Fibroblast of skin of left biceps (primary cell): ENCODE results near the gene AXIN2.
A peak's percentile ranks its signal among the peaks of the same experiment; 100 is the strongest.
"Not testable (repeated sequence)": the region's sequence is repeated elsewhere in the genome, so short reads cannot be mapped to it uniquely, and the experiment has no call there.

ENCODE experiments used
- DNase-seq, 2 experiments: peaks; one replicate each; pipeline ENCODE4 v3.0.0-alpha.2; 2013; ENCODE audit warnings: low read depth in 2 of 2

The AXIN2 gene

GRCh38 chr17:65536573-65537342, 24.7 kb downstream of the AXIN2 start:
- DNase-seq: no peak

DNA sequence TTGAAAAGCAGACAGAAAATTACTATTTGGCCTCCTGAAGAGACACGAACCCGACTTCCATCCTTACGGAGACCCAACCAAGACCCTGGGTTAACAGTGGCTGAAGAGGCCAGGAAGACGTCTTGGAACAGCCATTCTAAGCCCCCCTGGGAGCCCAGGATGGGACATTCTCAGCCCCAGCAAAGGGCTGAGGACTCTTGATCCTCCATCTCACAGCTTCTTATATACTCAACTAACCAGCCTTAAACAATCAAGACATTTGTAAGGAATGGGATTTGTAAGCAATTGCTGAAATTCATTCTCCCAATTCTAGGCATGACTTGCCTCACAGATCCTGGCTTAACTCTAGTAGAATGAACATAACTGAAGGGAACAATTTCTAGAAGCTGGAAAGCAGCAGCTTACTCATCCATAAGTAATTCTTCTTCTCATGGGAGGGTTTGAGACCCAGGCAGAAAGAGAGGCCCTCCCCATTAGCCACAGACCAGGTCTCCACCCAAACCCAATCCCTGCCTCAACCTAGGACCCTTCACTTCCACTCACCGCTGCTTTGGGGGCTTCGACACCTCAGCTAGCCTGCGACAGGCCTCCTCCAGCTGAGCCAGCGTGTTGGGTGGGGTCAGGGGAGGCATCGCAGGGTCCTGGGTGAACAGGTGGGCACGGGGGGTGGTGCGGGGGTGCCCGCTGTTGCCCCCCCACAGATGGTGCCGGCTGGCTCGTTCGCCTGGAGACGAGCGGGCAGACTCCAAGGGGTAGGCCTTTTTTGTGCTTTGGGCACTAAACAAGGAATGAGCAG, 25.5 kb downstream of the AXIN2 start:
- DNase-seq: no peak

- DNase-seq: no peak
These were observed 27.5 kb downstream of the AXIN2 start for GRCh38 chr17:65533852-65534457.

- no peak for DNase-seq
These were observed 28.2 kb downstream of the AXIN2 start for GRCh38 chr17:65533056-65533745.

- DNase-seq: no peak
These were observed 29.2 kb downstream of the AXIN2 start for GRCh38 chr17:65532101-65532890.

- DNase-seq: peak in 1 of 2 experiments; percentile 46
These were observed 30.0 kb downstream of the AXIN2 start for GRCh38 chr17:65531256-65532100.

DNA sequence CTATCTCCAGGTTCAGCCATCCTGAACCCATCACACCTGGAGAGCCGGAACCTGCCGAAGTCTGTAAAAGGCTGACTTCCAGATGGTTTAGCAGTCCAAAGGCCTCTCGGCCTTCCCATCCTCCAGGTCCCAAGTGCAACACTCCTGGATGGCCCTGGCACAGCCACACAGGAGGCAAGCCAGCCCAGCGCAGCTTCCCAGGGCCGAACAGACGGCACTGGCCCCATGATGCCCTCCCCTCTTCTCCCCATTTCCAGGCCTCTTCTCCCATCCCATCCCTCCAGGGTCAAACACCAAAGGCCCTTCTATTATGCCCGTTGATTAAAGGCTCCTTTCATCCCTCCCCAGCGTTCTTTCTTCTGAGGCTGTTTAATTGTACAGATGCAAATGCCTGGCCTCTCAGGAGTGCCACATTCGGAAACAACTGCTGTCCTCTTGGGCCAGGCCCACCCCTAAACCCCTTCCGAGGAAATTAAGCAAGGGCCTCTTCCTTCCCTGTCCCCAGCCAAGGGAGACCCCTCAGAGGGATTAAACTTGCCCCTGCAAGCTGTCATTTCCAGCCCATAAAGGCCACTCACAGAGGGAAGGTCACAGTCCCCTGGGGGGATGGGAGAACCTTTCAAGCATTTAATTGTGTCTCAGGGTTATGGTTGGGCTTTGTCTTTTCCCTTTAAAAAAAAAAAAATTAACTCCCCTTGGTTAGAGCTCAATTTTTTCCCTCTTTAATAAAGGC, 30.8 kb downstream of the AXIN2 start:
- DNase-seq: no peak

- no peak for DNase-seq
These were observed 31.5 kb downstream of the AXIN2 start for GRCh38 chr17:65529761-65530522.

DNA sequence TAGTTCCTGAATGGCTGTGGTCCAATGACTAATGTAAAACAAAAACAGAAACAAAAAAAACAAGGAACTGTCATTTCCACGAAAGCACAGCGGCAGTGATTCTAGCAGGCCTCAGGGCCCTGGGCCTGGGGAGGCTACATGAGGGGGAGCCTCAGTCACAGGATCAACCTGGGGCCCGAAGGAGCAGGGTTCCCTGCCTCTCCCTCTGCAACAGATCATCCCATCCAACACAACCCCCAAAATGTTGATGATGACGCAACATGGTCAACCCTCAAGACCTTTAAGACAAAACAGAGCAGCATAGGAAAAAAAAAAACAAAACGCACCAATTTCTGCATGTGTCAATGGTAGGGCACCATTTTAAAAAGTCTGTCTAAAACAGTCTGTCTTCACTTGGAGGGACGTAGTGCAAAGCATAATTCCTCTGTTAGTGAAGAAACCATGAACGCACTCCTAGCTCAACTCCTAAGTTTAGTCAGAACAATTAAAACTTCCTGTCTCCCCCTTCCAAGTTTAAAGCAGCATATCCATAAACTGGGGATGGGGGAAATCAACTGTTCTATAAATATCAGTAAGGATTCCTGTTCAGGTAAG, 32.3 kb downstream of the AXIN2 start:
- DNase-seq: no peak

DNA sequence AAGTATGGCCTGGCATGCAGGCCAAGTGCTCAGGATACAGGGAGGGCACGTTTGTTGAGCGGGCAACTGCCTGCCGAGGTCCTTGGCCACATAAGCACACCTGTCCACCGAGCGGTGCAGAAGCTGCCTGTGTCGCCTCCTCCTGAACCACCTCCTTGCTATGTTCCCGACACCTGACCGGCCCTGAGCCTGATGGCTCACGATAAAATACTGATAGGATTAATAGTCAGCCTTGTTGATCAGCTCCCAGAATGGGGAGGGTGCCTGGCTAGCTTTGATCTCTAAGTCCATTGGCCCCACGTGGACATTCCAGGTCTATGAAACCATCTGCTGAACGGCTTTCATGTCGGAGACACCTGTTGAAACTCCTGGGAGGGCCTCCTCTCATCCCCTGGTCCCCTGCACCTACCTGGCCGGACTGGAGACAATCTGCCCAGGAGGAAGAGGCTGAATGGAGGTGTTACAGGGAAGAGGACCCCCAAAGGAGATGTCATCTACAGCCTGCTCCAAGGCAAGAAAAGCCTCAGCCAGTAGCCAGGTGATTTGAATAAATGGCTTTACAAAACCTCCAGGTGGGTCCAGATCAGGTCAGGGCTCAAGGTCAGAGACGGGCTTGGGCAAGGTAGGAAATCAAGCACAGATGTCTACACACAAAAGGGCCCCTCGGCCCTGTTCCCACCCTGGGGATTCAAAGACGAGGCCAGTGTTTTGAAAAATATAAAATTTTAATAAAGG, 33.4 kb downstream of the AXIN2 start:
- no peak for DNase-seq

DNA sequence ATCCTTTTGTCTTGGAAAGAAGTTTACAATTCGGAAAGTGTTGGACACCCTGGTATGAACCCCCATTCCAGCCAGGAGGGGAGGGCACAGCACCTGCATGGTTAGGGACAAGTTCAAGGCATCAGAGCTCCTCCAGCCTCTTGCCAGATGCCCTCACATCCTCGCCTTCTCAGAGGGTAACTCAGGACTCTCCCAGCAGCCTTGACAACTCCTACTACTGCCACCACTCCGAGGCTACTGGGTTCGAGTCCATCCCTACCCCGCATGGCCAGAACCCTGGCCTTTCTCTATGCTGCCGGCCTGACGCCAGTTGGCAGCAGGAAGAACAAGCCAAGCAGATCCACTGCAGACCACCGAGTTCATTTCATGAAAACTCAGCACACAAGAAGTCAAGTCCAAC, 34.1 kb downstream of the AXIN2 start:
- no peak for DNase-seq

DNA sequence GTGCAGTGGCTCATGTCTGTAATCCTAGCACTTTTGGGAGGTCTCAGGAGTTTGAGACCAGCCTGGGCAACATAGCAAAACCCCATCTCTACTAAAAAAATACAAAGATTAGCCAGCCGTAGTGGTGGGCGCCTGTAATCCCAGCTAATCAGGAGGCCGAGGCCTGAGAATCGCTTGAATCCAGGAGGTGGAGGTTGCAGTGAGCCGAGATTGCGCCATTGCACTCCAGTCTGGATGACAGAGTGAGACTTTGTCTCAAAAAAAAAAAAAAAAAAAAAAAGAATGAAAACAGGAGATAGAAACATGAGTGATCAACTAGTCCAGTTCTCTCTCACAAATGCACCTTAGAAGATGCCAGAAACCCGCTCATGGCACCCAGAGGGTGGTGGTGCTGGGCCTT, 34.6 kb downstream of the AXIN2 start:
- not testable (repeated sequence) for DNase-seq

DNA sequence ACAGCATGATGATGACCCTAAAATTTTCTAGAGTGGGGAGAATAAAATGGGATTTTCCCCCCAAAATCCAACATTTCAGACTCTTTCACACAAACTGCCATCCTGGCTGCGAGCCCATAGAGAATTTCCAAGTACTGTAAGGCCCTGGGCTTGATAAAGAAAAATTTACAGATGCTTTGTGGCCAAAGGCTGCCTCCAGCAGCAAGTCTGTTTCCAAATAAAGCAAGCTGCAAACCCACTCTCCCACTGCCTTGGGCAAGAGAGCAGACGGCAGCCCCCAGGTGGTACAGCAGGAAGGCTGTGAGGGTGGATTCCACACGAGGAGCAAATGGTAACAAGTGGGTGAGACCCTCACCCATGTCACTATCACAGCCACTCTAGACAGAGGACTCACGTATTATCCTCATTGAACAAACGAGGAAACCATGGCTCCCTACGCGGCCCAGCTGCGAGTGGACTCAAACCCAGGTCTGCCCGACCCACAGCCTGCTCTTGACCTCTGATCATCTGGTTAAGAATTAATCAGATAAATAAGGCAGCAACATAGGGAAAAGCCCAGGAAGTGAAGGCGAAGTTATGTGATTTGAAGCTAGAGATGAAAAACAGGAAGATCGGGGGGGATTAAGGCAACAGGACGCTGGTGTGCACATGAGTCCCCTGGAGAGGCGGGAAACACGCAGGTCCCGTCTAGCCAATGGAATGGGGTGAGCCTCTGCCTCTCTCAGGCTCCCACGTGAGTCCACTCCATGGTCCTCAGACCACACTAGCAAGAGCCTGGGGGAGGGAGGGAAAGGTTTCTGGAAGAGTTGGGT, 37.4 kb downstream of the AXIN2 start:
- no peak for DNase-seq

GRCh38 chr17:65523411-65523810, 38.0 kb downstream of the AXIN2 start:
- no peak for DNase-seq

- no peak for DNase-seq
These were observed 38.6 kb downstream of the AXIN2 start for GRCh38 chr17:65522751-65523404.

DNA sequence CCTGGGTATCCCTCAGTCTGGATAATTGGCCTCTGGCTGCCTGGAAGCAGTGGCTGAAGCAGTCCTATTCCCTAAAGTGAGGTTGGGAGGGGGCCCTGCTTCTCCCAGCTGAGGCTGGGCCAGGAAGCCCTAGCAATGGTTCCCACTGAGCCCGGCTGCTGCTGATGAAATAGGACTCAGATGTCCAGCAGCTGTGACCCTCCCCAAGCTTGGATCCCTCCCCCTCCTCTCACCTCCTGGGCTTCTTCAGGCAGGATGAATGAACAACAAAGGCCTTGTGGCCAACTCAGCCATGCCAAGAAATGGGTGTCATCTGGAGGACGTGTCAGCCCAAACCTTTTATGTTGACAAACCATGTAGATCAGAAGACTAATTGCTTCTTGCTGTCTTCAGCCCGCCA, 42.0 kb downstream of the AXIN2 start:
- no peak for DNase-seq
